ENCODE results near the gene GNPDA1.
"Not testable (repeated sequence)": the region's sequence is repeated elsewhere in the genome, so short reads cannot be mapped to it uniquely, and the experiment has no call there.

Gene GNPDA1

DNA sequence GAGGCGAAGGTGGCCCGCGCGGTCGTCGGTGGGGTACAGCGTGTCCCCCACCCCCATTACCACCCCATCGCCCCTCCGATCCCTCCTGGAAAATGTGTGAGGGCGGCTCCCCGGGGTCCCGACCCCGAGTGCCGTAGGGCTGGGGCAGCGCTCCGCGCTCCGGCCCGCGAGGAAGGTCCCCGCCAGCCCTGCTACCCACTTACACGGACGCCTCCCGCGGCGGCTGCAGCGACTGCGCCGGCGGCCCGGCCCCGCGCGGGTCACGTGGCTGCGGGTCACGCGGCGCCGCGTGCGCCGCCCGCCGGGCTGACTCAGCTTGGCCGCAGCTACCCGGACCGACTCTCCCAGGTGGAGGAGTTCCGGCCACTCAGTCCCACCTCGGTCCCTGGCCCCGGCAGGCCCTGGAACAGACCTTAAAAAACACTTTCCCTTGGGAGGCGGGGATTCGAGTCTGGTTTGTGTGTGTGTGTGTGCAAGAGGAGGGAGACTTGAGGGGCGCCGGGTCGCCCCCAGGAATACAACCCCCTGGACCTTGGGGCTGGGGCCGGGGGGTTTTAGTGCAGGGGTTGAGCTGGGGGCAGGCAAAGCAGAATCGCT, at the start of gene GNPDA1:
GNPDA1 (minus strand) TSS at position 236 of the 597 bp plus-strand sequence. CDS start 992 bp downstream, outside the sequence.
- Mint-ChIP-seq H3K9me3 (no peaks in the 10 kb centered on the region), H3K4me3 (peak within 1 kb of the TSS; percentile 91), H3K4me1 (peaks cover 81% of the 10 kb centered on the region), H3K36me3 (peaks cover 16% of the 10 kb centered on the region), H3K27me3 (no peaks in the 10 kb centered on the region), H3K27ac (peak within 1 kb of the TSS; percentile 94)

GRCh38 chr5:142059304-142059940, 46.6 kb upstream of the GNPDA1 start:
- Mint-ChIP-seq H3K9me3 (no peaks in the 10 kb centered on the region), H3K36me3 (no peaks in the 10 kb centered on the region), H3K4me1 (peaks cover 27% of the 10 kb centered on the region), H3K4me3 (no peak overlapping the region), H3K27ac (no peak overlapping the region), H3K27me3 (no peaks in the 10 kb centered on the region)

- Mint-ChIP-seq H3K27ac (no peak overlapping the region), H3K4me3 (no peak overlapping the region), H3K36me3 (no peaks in the 10 kb centered on the region), H3K9me3 (no peaks in the 10 kb centered on the region), H3K27me3 (no peaks in the 10 kb centered on the region), H3K4me1 (peaks cover 34% of the 10 kb centered on the region)
These were observed 44.9 kb upstream of the GNPDA1 start for GRCh38 chr5:142057697-142058056.

- H3K4me3 Mint-ChIP-seq, result no peak overlapping the region
These were observed 44.2 kb upstream of the GNPDA1 start for GRCh38 chr5:142056816-142057696.

GRCh38 chr5:142055301-142055700, 42.5 kb upstream of the GNPDA1 start:
- Mint-ChIP-seq H3K9me3 (no peaks in the 10 kb centered on the region), H3K4me3 (no peak overlapping the region), H3K4me1 (peaks cover 34% of the 10 kb centered on the region), H3K27ac (no peak overlapping the region), H3K27me3 (no peaks in the 10 kb centered on the region), H3K36me3 (no peaks in the 10 kb centered on the region)

More at GRCh38 chr5:142056816-142057696, 44.2 kb upstream of the GNPDA1 start:
- H3K27ac Mint-ChIP-seq, result no peak overlapping the region
- H3K9me3 Mint-ChIP-seq, result no peaks in the 10 kb centered on the region
- no peaks in the 10 kb centered on the region for H3K36me3 Mint-ChIP-seq
- no peaks in the 10 kb centered on the region for H3K27me3 Mint-ChIP-seq
- H3K4me1 Mint-ChIP-seq, result peaks cover 34% of the 10 kb centered on the region

DNA sequence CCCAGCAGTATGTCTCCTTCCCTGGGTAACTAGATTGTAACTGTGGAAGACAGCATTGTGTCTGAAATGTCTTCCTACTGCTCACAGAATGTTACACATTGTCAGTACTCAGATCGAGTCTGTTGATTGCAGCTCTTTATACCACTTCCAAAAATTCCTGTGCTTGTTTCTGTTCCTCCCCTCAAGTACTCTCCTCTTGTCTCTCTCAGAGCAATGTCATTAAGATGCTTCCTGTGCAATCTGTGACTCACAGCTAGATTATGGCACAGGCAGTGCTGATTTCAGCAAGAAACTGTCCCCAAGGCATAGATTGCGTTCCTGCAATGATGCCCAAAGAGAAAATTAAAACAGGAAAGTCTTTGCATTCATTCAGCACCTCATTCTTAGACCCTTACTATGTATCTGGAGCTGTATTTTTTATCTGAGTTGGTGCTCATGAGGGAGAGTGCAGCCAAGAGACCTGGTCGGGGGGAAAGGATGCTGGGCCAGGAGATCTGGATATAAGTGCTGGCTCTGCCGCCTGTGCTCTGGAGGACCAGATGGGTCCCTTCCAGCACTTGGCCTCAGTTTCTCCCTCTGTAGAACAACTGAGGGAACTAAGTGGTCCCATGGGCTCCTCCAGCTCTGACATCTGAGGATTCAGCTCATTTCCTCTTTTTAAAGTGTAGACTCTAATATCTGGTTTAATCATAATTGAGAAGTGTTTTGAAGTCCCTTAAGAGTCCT, 40.8 kb upstream of the GNPDA1 start:
- H3K36me3 Mint-ChIP-seq, result no peaks in the 10 kb centered on the region
- peak overlapping the region; percentile 61 for H3K27ac Mint-ChIP-seq
- no peaks in the 10 kb centered on the region for H3K27me3 Mint-ChIP-seq
- H3K9me3 Mint-ChIP-seq, result no peaks in the 10 kb centered on the region
- peaks cover 30% of the 10 kb centered on the region for H3K4me1 Mint-ChIP-seq
- no peak overlapping the region for H3K4me3 Mint-ChIP-seq

DNA sequence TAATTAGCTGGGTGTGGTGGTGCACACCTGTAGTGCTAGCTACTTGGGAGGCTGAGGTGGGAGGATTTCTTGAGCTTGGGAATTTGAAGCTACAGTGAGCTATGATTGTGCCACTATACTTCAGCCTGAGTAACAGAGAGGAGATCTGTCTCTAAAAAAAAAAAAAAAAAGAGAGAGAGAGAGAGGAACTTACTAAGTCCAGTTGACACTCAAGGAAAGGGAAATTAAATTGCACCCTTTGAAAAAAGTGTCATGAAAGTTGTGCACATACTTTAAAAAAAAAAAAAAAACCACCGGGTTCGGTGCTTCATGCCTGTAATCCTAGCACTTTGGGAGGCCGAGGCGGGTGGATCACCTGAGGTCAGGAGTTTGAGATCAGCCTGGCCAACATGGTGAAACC, 39.2 kb upstream of the GNPDA1 start:
- peaks cover 18% of the 10 kb centered on the region for H3K4me1 Mint-ChIP-seq
- not testable (repeated sequence) for H3K9me3 Mint-ChIP-seq, H3K27me3 Mint-ChIP-seq, H3K4me3 Mint-ChIP-seq, H3K27ac Mint-ChIP-seq, H3K36me3 Mint-ChIP-seq

GRCh38 chr5:142048272-142048671, 35.4 kb upstream of the GNPDA1 start:
- no peaks in the 10 kb centered on the region for H3K27me3 Mint-ChIP-seq
- H3K4me1 Mint-ChIP-seq, result peaks cover 5% of the 10 kb centered on the region
- no peaks in the 10 kb centered on the region for H3K36me3 Mint-ChIP-seq
- H3K9me3 Mint-ChIP-seq, result no peaks in the 10 kb centered on the region
- no peak overlapping the region for H3K4me3 Mint-ChIP-seq
- H3K27ac Mint-ChIP-seq, result peak overlapping the region; percentile 11

DNA sequence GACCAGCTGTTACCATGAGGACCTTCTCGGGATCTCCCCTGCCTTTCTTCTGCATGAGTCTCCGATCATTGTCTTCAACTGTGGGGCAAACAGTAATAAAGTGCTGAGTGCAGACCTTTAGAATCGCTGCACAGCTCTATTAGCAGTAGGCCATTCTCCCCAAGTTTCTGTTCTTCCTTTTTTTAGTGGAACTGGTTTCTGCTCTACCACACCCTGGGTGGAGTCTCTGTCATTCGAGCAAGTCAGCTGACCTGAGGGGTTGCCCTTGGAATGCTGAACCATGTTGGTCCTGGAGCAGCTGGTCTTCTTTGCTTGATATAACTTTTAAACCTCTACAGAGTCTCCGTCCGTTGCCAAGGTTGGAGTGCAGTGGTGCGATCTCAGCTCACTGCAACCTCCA, 33.4 kb upstream of the GNPDA1 start:
- Mint-ChIP-seq H3K4me3 (no peak overlapping the region), H3K9me3 (no peaks in the 10 kb centered on the region), H3K27me3 (no peaks in the 10 kb centered on the region), H3K36me3 (no peaks in the 10 kb centered on the region), H3K4me1 (no peaks in the 10 kb centered on the region), H3K27ac (no peak overlapping the region)

- not testable (repeated sequence) for H3K4me1 Mint-ChIP-seq, H3K36me3 Mint-ChIP-seq, H3K9me3 Mint-ChIP-seq, H3K27me3 Mint-ChIP-seq, H3K4me3 Mint-ChIP-seq, H3K27ac Mint-ChIP-seq
These were observed 28.1 kb upstream of the GNPDA1 start for GRCh38 chr5:142040881-142041280.

GRCh38 chr5:142040285-142040684, 27.5 kb upstream of the GNPDA1 start:
- Mint-ChIP-seq H3K36me3 (no peaks in the 10 kb centered on the region), H3K4me3 (no peak overlapping the region), H3K27me3 (no peaks in the 10 kb centered on the region), H3K9me3 (no peaks in the 10 kb centered on the region), H3K4me1 (peaks cover under 1% of the 10 kb centered on the region), H3K27ac (no peak overlapping the region)

- H3K27me3 Mint-ChIP-seq, result no peaks in the 10 kb centered on the region
- H3K9me3 Mint-ChIP-seq, result no peaks in the 10 kb centered on the region
- no peak overlapping the region for H3K4me3 Mint-ChIP-seq
- no peak overlapping the region for H3K27ac Mint-ChIP-seq
- H3K36me3 Mint-ChIP-seq, result no peaks in the 10 kb centered on the region
- H3K4me1 Mint-ChIP-seq, result peaks cover 13% of the 10 kb centered on the region
These were observed 25.9 kb upstream of the GNPDA1 start for GRCh38 chr5:142038735-142039134.

DNA sequence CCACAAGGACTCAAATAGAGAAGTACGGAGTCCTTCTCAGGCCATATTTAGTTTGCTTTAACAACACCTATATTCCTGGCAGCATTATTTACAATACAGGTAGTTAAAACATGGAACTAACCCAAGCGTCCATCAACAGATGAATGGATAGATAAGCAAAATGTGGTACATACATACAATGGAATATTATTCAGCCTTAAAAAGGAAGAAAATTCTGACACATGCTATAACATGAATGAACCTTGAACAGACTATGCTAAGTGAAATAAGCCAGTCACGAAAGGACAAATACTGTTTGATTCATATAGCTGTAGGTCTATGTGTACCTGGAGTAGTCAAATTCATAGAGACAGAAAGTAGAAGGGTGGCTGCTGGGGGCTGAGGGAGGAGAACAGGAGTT, 24.8 kb upstream of the GNPDA1 start:
- H3K36me3 Mint-ChIP-seq, H3K4me3 Mint-ChIP-seq, H3K27me3 Mint-ChIP-seq, H3K9me3 Mint-ChIP-seq, H3K27ac Mint-ChIP-seq: not testable (repeated sequence)
- peaks cover 15% of the 10 kb centered on the region for H3K4me1 Mint-ChIP-seq

GRCh38 chr5:142036918-142037317, 24.1 kb upstream of the GNPDA1 start:
- H3K4me3 Mint-ChIP-seq, result no peak overlapping the region
- no peaks in the 10 kb centered on the region for H3K27me3 Mint-ChIP-seq
- no peaks in the 10 kb centered on the region for H3K36me3 Mint-ChIP-seq
- no peaks in the 10 kb centered on the region for H3K9me3 Mint-ChIP-seq
- peak overlapping the region; percentile 32 for H3K27ac Mint-ChIP-seq
- H3K4me1 Mint-ChIP-seq, result peaks cover 15% of the 10 kb centered on the region

DNA sequence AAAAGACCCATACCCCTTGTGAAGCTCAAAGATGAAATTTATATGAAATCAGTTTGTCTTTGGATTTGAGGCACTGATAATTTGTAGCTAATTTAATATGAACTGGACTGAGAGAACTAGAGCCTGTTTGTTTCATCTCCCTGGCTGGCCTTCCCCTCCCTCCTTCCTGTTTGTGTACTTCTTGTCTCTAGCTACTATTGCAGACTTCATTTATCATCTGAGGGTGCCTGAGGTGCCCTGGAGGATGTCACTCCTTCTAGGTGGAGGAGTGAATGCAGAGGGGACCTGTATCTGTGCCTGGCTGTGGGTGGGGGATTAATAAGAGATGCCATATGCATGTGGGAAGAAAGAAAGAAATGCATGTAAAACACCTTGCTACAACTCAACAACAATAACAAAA, 22.2 kb upstream of the GNPDA1 start:
- H3K9me3 Mint-ChIP-seq, result no peaks in the 10 kb centered on the region
- no peaks in the 10 kb centered on the region for H3K36me3 Mint-ChIP-seq
- H3K4me1 Mint-ChIP-seq, result peaks cover 15% of the 10 kb centered on the region
- H3K27me3 Mint-ChIP-seq, result no peaks in the 10 kb centered on the region
- H3K4me3 Mint-ChIP-seq, result no peak overlapping the region
- peak overlapping the region; percentile 42 for H3K27ac Mint-ChIP-seq
